CD14-positive monocyte (primary cell): ENCODE data around the gene DCLK2. TPM values are rescaled to one million over a fixed set of nuclear protein-coding genes. Genes with fewer than 3 reads are reported as not detected.

Experiments used
- DNase-seq, 3 donors: peaks; one replicate each; pipeline ENCODE4 v3.0.0-alpha.2; 2011 to 2022
- H2AFZ ChIP-seq: 2 replicates; pipeline ENCODE4 v1.6.0; 2012; ENCODE audit warnings: mild to moderate bottlenecking, low read depth, low read length, inconsistent platforms; ENCODE audit not compliant: insufficient read depth, poor library complexity, severe bottlenecking
- H3K27ac ChIP-seq, 2 donors: 1 replicate in 1 of 2; 2 replicates in 1 of 2; pipeline ENCODE4 v1.5.1; 2012 to 2013; ENCODE audit warnings: low read length in 2 of 2, control low read depth in 1 of 2, inconsistent platforms in 1 of 2, low read depth in 1 of 2, mild to moderate bottlenecking in 1 of 2
- H3K27me3 ChIP-seq, 2 donors: one replicate each; pipeline versions ENCODE4 v1.6.0 to v1.6.1; 2011 to 2013; ENCODE audit warnings: low read length in 2 of 2; ENCODE audit not compliant: control insufficient read depth in 2 of 2, insufficient read depth in 2 of 2
- H3K36me3 ChIP-seq, 2 donors: replicated peaks in 1 of 2; 1 replicate in 1 of 2; 2 replicates in 1 of 2; pipeline versions ENCODE4 v1.5.1 to v1.6.1; 2012 to 2013; ENCODE audit warnings: low read length in 2 of 2, control low read depth in 1 of 2, inconsistent platforms in 1 of 2, mild to moderate bottlenecking in 1 of 2; ENCODE audit not compliant: insufficient read depth in 2 of 2, control insufficient read depth in 1 of 2
- H3K4me1 ChIP-seq, 2 donors: 1 replicate in 1 of 2; 2 replicates in 1 of 2; pipeline versions ENCODE4 v1.5.1 to v1.6.1; 2012 to 2013; ENCODE audit warnings: low read length in 2 of 2, control low read depth in 1 of 2, inconsistent platforms in 1 of 2, mild to moderate bottlenecking in 1 of 2, moderate library complexity in 1 of 2; ENCODE audit not compliant: insufficient read depth in 2 of 2, control insufficient read depth in 1 of 2
- H3K4me2 ChIP-seq: replicated peaks from 2 replicates; pipeline ENCODE3; 2012; ENCODE audit warnings: low read length, moderate library complexity, mild to moderate bottlenecking; ENCODE audit not compliant: poor library complexity, severe bottlenecking; ENCODE audit errors: extremely low read depth
- H3K4me3 ChIP-seq, 3 experiments: fragments of 200-600 bp in 1 of 3; sonication (generic) in 1 of 3; replicated peaks in 1 of 3; 1 replicate in 2 of 3; 2 replicates in 1 of 3; pipeline ENCODE4 v1.5.1; 2011 to 2013; ENCODE audit warnings: low read length in 3 of 3, mild to moderate bottlenecking in 3 of 3, control low read depth in 2 of 3, low read depth in 2 of 3, inconsistent platforms in 1 of 3, moderate library complexity in 1 of 3
- H3K79me2 ChIP-seq: 2 replicates; pipeline ENCODE4 v1.6.0; 2012; ENCODE audit warnings: mild to moderate bottlenecking, control low read depth, inconsistent platforms, low read length, moderate library complexity; ENCODE audit not compliant: insufficient read depth
- H3K9ac ChIP-seq: 2 replicates; pipeline ENCODE4 v1.6.0; 2017; ENCODE audit warnings: low read length, mild to moderate bottlenecking; ENCODE audit not compliant: insufficient read depth, poor library complexity, severe bottlenecking
- H3K9me3 ChIP-seq, 2 donors: replicated peaks in 1 of 2; 1 replicate in 1 of 2; 2 replicates in 1 of 2; pipeline versions ENCODE4 v1.5.1 to v1.6.1; 2012 to 2013; ENCODE audit warnings: low read length in 2 of 2, control low read depth in 1 of 2; ENCODE audit not compliant: control insufficient read depth in 1 of 2, insufficient read depth in 1 of 2
- H4K20me1 ChIP-seq: 2 replicates; pipeline ENCODE4 v1.6.0; 2012; ENCODE audit warnings: mild to moderate bottlenecking, low read length, control low read depth, moderate library complexity; ENCODE audit not compliant: insufficient read depth
- H3K27ac Mint-ChIP-seq, 7 donors: one replicate each; pipeline ENCODE4 v1.8.0; 2020; ENCODE audit warnings: mild to moderate bottlenecking in 7 of 7, mixed read lengths in 7 of 7, moderate library complexity in 6 of 7, inconsistent platforms in 2 of 7
- H3K27me3 Mint-ChIP-seq, 3 donors: one replicate each; pipeline ENCODE4 v1.8.0; 2021 to 2022; ENCODE audit warnings: low read depth in 3 of 3, mild to moderate bottlenecking in 3 of 3, mixed read lengths in 3 of 3, moderate library complexity in 3 of 3, inconsistent platforms in 1 of 3
- H3K36me3 Mint-ChIP-seq, 2 donors: one replicate each; pipeline ENCODE4 v1.8.0; 2020; ENCODE audit warnings: mixed read lengths in 2 of 2, inconsistent platforms in 1 of 2, mild to moderate bottlenecking in 1 of 2
- H3K4me1 Mint-ChIP-seq: one replicate; pipeline ENCODE4 v1.8.0; 2020; ENCODE audit warnings: mild to moderate bottlenecking, mixed read lengths
- H3K4me3 Mint-ChIP-seq, 2 donors: one replicate each; pipeline ENCODE4 v1.8.0; 2020; ENCODE audit warnings: mild to moderate bottlenecking in 2 of 2, mixed read lengths in 2 of 2, moderate library complexity in 1 of 2
- H3K9me3 Mint-ChIP-seq, 7 donors: one replicate each; pipeline ENCODE4 v1.8.0; 2020 to 2022; ENCODE audit warnings: mixed read lengths in 7 of 7, mild to moderate bottlenecking in 6 of 7, moderate library complexity in 6 of 7, inconsistent platforms in 2 of 7
- CTCF ChIP-seq: fragments of 200-600 bp; IDR thresholded peaks from one replicate; pipeline ENCODE4 v1.8.0; 2022; ENCODE audit warnings: antibody characterized with exemption, mild to moderate bottlenecking
- WGBS: methylation state at CpG from one replicate; pipeline ENCODE4 v1.1.5; 2013; ENCODE audit warnings: missing lambda C conversion rate; ENCODE audit not compliant: insufficient coverage; 5-methylcytosine and 5-hydroxymethylcytosine counted together
- intact Hi-C, 2 donors: fragments of 100-400 bp; cut with micrococcal nuclease; formaldehyde crosslinking; loops; one replicate each; pipeline versions ENCODE4 v1.15.0 to v1.15.1; 2023
- polyA plus RNA-seq, 3 donors: library from polyadenylated mRNA; depleted of rRNA in 1 of 3; unstranded in 2 of 3; stranded (reverse) in 1 of 3; fragments of 300-500 nt in 2 of 3; fragments of >200 nt in 1 of 3; fragmentation: Illumina TruSeq in 2 of 3; gene quantifications; 1 replicate in 2 of 3; 2 replicates in 1 of 3; pipeline ENCODE4 v1.2.3, GENCODE V29; 2012 to 2021

DCLK2 gene
- polyA plus RNA-seq, 3 donors: 0.13 TPM; not detected in 2

GRCh38 chr4:150045410-150045809 is 32.8 kb upstream of the DCLK2 start:
- Histone ChIP-seq H3K27me3 (no peaks in the 10 kb centered on the region), H3K4me3 (no peak overlapping the region), H3K4me1 (no peaks in the 10 kb centered on the region), H3K4me2 (no peak overlapping the region), H3K36me3 (no peaks in the 10 kb centered on the region), H4K20me1 (no peaks in the 10 kb centered on the region), H2AFZ (no peak overlapping the region), H3K27ac (no peak overlapping the region), H3K9me3 (no peaks in the 10 kb centered on the region), H3K79me2 (no peaks in the 10 kb centered on the region), H3K9ac (no peak overlapping the region)
- 89% methylated on average over 3 of the region's 3 CpGs for WGBS
- intact Hi-C loops: no loop called here
- no peak overlapping the region for H3K4me3 Mint-ChIP-seq
- H3K27ac Mint-ChIP-seq: no peak overlapping the region
- no peak for TF ChIP-seq CTCF
- no peaks in the 10 kb centered on the region for H3K4me1 Mint-ChIP-seq
- peaks cover 0 to 2% (median 0%) of the 10 kb centered on the region in 3 donors for H3K27me3 Mint-ChIP-seq
- no peak for DNase-seq
- peaks cover 0 to 3% (median 0%) of the 10 kb centered on the region in 7 donors for H3K9me3 Mint-ChIP-seq
- no peaks in the 10 kb centered on the region for H3K36me3 Mint-ChIP-seq

- Mint-ChIP-seq H3K36me3 (no peaks in the 10 kb centered on the region), H3K4me1 (no peaks in the 10 kb centered on the region), H3K27ac (no peak overlapping the region), H3K4me3 (no peak overlapping the region), H3K9me3 (peaks cover 0 to 3% (median 0%) of the 10 kb centered on the region in 7 donors), H3K27me3 (peaks cover 0 to 2% (median 0%) of the 10 kb centered on the region in 3 donors)
- H3K27ac ChIP-seq: no peak overlapping the region
- intact Hi-C loops: no loop called here
- H3K4me3 ChIP-seq: no peak overlapping the region
- 100% methylated on average over 2 of the region's 5 CpGs for WGBS
- no peaks in the 10 kb centered on the region for H3K79me2 ChIP-seq
- H2AFZ ChIP-seq: no peak overlapping the region
- no peak for TF ChIP-seq CTCF
- H3K9ac ChIP-seq: no peak overlapping the region
- H4K20me1 ChIP-seq: no peaks in the 10 kb centered on the region
- H3K4me1 ChIP-seq: no peaks in the 10 kb centered on the region
- no peaks in the 10 kb centered on the region for H3K9me3 ChIP-seq
- no peaks in the 10 kb centered on the region for H3K27me3 ChIP-seq
- H3K4me2 ChIP-seq: no peak overlapping the region
- no peak for DNase-seq
- no peaks in the 10 kb centered on the region for H3K36me3 ChIP-seq
Observed at GRCh38 chr4:150046728-150047217, 31.5 kb upstream of the DCLK2 start.
